Epithelial cell of proximal tubule (primary cell): ENCODE measurements around the gene CLECL1. TPM values are rescaled to one million over a fixed set of nuclear protein-coding genes. Genes with fewer than 3 reads are reported as not detected.

Experiments used
- DNase-seq: peaks from one replicate; pipeline ENCODE4 v3.0.0-alpha.2; 2011; ENCODE audit warnings: low read depth
- H3K4me3 ChIP-seq: 2 replicates; pipeline ENCODE4 v1.5.1; 2011; ENCODE audit warnings: low read depth, mild to moderate bottlenecking, low read length
- CTCF ChIP-seq: conservative IDR thresholded peaks from 2 replicates; pipeline ENCODE4 v1.5.1; 2012; ENCODE audit warnings: low read depth, mild to moderate bottlenecking, low read length
- total RNA-seq: library from RNA; depleted of rRNA; stranded (reverse); fragments of >200 nt; gene quantifications from 2 replicates; pipeline ENCODE4 v1.2.3, GENCODE V29; 2015

CLECL1 gene
- total RNA-seq, 1 donor from 2014 or later = not detected

GRCh38 chr12:9756706-9757105, 23.8 kb upstream of the CLECL1 start:
- DNase-seq = no peak
- H3K4me3 ChIP-seq = no peak overlapping the region
- no peak for TF ChIP-seq CTCF

DNA sequence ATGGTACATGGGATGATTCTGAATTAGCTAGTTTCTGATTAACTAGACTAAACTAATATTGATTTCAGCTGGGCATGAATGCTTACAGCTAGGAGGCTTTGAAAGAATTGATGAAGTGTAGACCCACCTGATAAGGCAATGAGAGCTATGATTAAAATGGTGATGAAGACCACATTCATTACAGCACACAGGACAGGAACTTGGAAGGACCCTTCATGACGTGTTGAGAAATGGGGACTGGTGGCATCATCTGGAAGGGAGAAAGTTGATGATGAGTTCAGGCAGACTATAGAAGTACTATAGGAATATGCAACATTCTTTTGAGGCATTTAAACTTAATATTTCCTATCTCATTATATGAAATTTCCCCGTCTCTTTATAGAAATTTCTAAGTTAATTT, 23.3 kb upstream of the CLECL1 start:
- no peak for DNase-seq
- no peak overlapping the region for H3K4me3 ChIP-seq
- TF ChIP-seq CTCF = no peak

DNA sequence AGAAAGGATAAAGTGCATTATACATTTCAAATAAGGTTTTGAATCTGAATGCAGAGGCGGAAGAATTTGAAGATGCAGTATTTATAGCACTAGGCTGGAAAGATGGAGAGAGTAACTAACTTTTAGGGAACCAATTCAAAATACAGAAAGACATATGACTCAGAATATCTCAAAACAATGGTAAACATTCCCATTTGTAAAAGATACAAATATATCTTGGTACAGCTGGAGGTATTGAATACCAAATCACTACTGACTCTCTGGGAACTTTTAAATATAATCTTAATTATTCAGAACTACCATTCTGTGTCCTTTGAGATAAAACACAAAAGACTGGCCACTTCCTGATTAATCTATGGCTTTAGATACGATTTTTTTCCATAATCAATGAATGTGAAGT, 22.7 kb upstream of the CLECL1 start:
- no peak overlapping the region for H3K4me3 ChIP-seq
- TF ChIP-seq CTCF = no peak
- DNase-seq = no peak

DNA sequence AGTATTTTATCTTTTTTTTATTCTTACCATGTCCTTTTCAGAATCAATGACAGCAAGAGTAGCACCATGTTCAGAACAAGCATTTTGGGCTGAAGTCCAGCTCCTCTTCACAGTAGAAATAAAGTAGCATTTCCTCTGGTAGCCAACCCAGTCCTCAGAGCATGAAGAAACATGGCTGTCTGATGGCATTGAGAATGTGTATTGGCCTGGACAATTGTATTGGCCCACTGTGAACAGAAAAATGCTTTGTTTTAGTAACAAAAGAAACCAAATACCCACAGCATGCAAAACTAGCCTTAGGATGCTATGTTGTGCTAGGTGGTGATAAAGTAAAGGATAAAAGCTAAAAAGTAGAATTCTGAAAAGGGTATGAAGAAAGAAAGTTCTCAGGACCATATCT, 22.1 kb upstream of the CLECL1 start:
- TF ChIP-seq CTCF = no peak
- no peak overlapping the region for H3K4me3 ChIP-seq
- DNase-seq = no peak

DNA sequence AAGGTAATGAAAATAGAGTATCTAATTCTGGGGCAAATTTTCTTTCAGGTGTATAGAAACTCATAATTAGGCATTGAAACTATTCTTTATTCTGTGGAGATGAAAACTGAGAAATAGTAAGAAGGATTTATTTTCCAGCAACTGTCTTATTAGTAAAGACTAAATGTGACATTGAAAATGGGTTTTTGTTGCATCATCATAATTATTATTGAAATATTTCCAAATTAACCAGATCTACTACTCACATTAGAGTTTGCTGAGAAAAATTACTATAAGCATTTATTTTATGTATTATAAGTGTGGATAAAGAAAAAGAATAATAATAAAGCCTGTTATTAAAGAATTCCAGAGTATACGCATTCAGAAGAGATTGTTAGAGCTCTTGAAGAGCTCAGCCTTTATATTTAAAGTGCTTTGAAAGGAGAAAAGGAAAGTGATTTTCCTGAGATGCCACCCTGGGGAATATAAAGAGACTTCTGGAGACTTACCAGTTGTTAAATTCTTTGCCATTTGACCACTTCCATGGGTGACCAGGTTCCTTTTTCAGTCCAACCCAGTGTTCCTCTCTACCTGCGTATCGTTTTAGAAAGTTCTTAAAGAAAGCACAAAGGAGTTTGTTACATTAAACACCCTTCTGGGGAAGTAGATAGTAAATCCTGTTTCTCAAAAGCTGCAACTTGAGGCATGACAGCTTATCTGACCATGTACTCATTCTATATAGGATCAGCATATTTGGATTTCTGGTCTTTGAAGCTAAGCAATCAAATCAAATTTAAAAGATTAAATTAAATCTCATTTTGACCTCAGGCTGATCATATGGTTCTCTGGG, 21.4 kb upstream of the CLECL1 start:
- no peak overlapping the region for H3K4me3 ChIP-seq
- TF ChIP-seq CTCF = no peak
- DNase-seq = no peak

DNA sequence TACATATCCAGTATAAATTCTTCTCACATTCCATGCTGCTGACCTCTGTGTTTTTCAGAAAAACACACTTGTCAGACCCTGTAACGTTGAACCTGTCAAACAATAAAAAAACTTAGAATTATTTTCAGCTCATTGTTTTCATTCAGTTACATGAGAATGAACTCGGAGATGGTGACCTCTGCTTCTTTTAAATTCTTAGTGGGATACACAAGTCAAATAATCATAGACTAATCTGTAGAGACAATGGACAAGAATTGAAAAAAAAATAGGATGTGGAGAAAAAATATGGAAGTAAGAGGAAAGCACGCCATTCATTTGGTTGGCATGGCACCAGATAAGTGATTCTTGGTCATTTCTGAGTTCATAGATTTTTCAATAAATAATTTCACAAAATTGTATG, 20.6 kb upstream of the CLECL1 start:
- DNase-seq = no peak
- no peak for TF ChIP-seq CTCF
- H3K4me3 ChIP-seq = no peak overlapping the region

GRCh38 chr12:9753073-9753472, 20.2 kb upstream of the CLECL1 start:
- TF ChIP-seq CTCF = no peak

More at GRCh38 chr12:9753073-9753472, 20.2 kb upstream of the CLECL1 start:
- no peak overlapping the region for H3K4me3 ChIP-seq
- no peak for DNase-seq
